ENCODE results near the gene MMD. TPM values are rescaled to one million over a fixed set of nuclear protein-coding genes. Genes with fewer than 3 reads are reported as not detected.

Gene MMD
- total RNA-seq, 5 donors from 2014 or later (not counting 1 experiment from before 2014, with no cell fraction given) = 12.8 to 26.3 (median 17.5) TPM

- no peaks in the 10 kb centered on the region for H3K4me1 Mint-ChIP-seq
- WGBS (ENCODE audit: insufficient coverage) = 100% methylated on average over 3 of the region's 6 CpGs
- no peak overlapping the region for H3K27ac Mint-ChIP-seq
- H3K9me3 ChIP-seq = no peaks in the 10 kb centered on the region
- no peak overlapping the region for H3K4me3 Mint-ChIP-seq
- H3K4me3 ChIP-seq (ENCODE audit: control insufficient read depth in 1 of 2, extremely low read depth in 1 of 2, low read length in 1 of 2) = no peak overlapping the region
- DNase-seq (no peak), ATAC-seq (replicated peaks in 1 of 4) (no peak)
- H3K4me1 ChIP-seq (ENCODE audit: control insufficient read depth in 1 of 2, extremely low read depth in 1 of 2, insufficient read depth in 2 of 2, low read length in 2 of 2) = no peaks in the 10 kb centered on the region
- H3K9me3 Mint-ChIP-seq = peaks cover 0 to 6% (median 3%) of the 10 kb centered on the region in 3 donors
- H3K36me3 ChIP-seq (ENCODE audit: control insufficient read depth in 2 of 2, extremely low read depth in 1 of 2, insufficient read depth in 1 of 2, low read length in 1 of 2) = no peaks in the 10 kb centered on the region
- H3K27ac ChIP-seq (ENCODE audit: low read length) = no peak overlapping the region
- ChIA-PET POLR2A (no interaction called here), CTCF (interaction anchor here in 1 of 2 donors (0.6 kb wide), 1 partner anchor 11 kb away, joined by 3 read pairs; no protein-coding TSS in a partner anchor)
- peaks cover 2 to 25% of the 10 kb centered on the region in 2 donors for H3K27me3 Mint-ChIP-seq
- H3K27me3 ChIP-seq (replicated peaks in 1 of 2; ENCODE audit: control insufficient read depth in 2 of 2, extremely low read depth in 1 of 2, insufficient read depth in 2 of 2, low read length in 1 of 2) = peaks cover 0 to 4% of the 10 kb centered on the region in 2 experiments
- peaks cover 3% of the 10 kb centered on the region for H3K36me3 Mint-ChIP-seq
Measured at GRCh38 chr17:55377671-55378275, 43.9 kb downstream of the MMD start.

- no peak overlapping the region for H3K4me3 Mint-ChIP-seq
- Histone ChIP-seq H3K9me3 (no peaks in the 10 kb centered on the region), H3K36me3 (ENCODE audit: control insufficient read depth in 2 of 2, extremely low read depth in 1 of 2, insufficient read depth in 1 of 2, low read length in 1 of 2) (no peaks in the 10 kb centered on the region), H3K4me1 (ENCODE audit: control insufficient read depth in 1 of 2, extremely low read depth in 1 of 2, insufficient read depth in 2 of 2, low read length in 2 of 2) (no peaks in the 10 kb centered on the region), H3K27ac (ENCODE audit: low read length) (no peak overlapping the region), H3K4me3 (ENCODE audit: control insufficient read depth in 1 of 2, extremely low read depth in 1 of 2, low read length in 1 of 2) (no peak overlapping the region), H3K27me3 (replicated peaks in 1 of 2; ENCODE audit: control insufficient read depth in 2 of 2, extremely low read depth in 1 of 2, insufficient read depth in 2 of 2, low read length in 1 of 2) (peaks cover 0 to 4% of the 10 kb centered on the region in 2 experiments)
- ChIA-PET CTCF (no interaction called here), POLR2A (no interaction called here)
- peaks cover 4% of the 10 kb centered on the region for H3K36me3 Mint-ChIP-seq
- H3K27ac Mint-ChIP-seq = no peak overlapping the region
- H3K27me3 Mint-ChIP-seq = peaks cover under 1 to 3% of the 10 kb centered on the region in 2 donors
- peaks cover 5 to 7% (median 7%) of the 10 kb centered on the region in 3 donors for H3K9me3 Mint-ChIP-seq
- DNase-seq (no peak), ATAC-seq (replicated peaks in 1 of 4) (no peak)
- WGBS (ENCODE audit: insufficient coverage) = 4% methylated on average over 3 of the region's 3 CpGs
- H3K4me1 Mint-ChIP-seq = peaks cover 3 to 5% (median 4%) of the 10 kb centered on the region in 3 donors
Measured at GRCh38 chr17:55368706-55369105, 52.9 kb downstream of the MMD start.

- ATAC-seq (replicated peaks in 1 of 4) (no peak), DNase-seq (no peak)
- Mint-ChIP-seq H3K4me1 (peaks cover 3 to 5% (median 4%) of the 10 kb centered on the region in 3 donors), H3K9me3 (peaks cover 4 to 6% (median 4%) of the 10 kb centered on the region in 3 donors), H3K36me3 (peaks cover 3% of the 10 kb centered on the region), H3K4me3 (no peak overlapping the region), H3K27ac (no peak overlapping the region), H3K27me3 (peaks cover 3 to 7% of the 10 kb centered on the region in 2 donors)
- Histone ChIP-seq H3K27ac (ENCODE audit: low read length) (no peak overlapping the region), H3K36me3 (ENCODE audit: control insufficient read depth in 2 of 2, extremely low read depth in 1 of 2, insufficient read depth in 1 of 2, low read length in 1 of 2) (no peaks in the 10 kb centered on the region), H3K4me1 (ENCODE audit: control insufficient read depth in 1 of 2, extremely low read depth in 1 of 2, insufficient read depth in 2 of 2, low read length in 2 of 2) (no peaks in the 10 kb centered on the region), H3K4me3 (ENCODE audit: control insufficient read depth in 1 of 2, extremely low read depth in 1 of 2, low read length in 1 of 2) (no peak overlapping the region), H3K27me3 (replicated peaks in 1 of 2; ENCODE audit: control insufficient read depth in 2 of 2, extremely low read depth in 1 of 2, insufficient read depth in 2 of 2, low read length in 1 of 2) (no peaks in the 10 kb centered on the region), H3K9me3 (no peaks in the 10 kb centered on the region)
- POLR2A ChIA-PET = no interaction called here
- CTCF ChIA-PET = interaction anchor here in 1 of 2 donors (1.1 kb wide), 1 partner anchor 11 kb away, joined by 3 read pairs; no protein-coding TSS in a partner anchor
- 75% methylated on average over 1 of the region's 1 CpG for WGBS (ENCODE audit: insufficient coverage)
Measured at GRCh38 chr17:55366020-55366481, 55.6 kb downstream of the MMD start.

GRCh38 chr17:55363033-55363432, 58.6 kb downstream of the MMD start:
- Mint-ChIP-seq H3K27ac (no peak overlapping the region), H3K9me3 (peaks cover 9 to 13% (median 11%) of the 10 kb centered on the region in 3 donors), H3K4me3 (no peak overlapping the region), H3K36me3 (peaks cover 6% of the 10 kb centered on the region), H3K27me3 (peaks cover 8 to 10% of the 10 kb centered on the region in 2 donors), H3K4me1 (no peaks in the 10 kb centered on the region)
- Histone ChIP-seq H3K27ac (ENCODE audit: low read length) (no peak overlapping the region), H3K4me1 (ENCODE audit: control insufficient read depth in 1 of 2, extremely low read depth in 1 of 2, insufficient read depth in 2 of 2, low read length in 2 of 2) (no peaks in the 10 kb centered on the region), H3K9me3 (no peaks in the 10 kb centered on the region), H3K36me3 (ENCODE audit: control insufficient read depth in 2 of 2, extremely low read depth in 1 of 2, insufficient read depth in 1 of 2, low read length in 1 of 2) (no peaks in the 10 kb centered on the region), H3K4me3 (ENCODE audit: control insufficient read depth in 1 of 2, extremely low read depth in 1 of 2, low read length in 1 of 2) (no peak overlapping the region), H3K27me3 (replicated peaks in 1 of 2; ENCODE audit: control insufficient read depth in 2 of 2, extremely low read depth in 1 of 2, insufficient read depth in 2 of 2, low read length in 1 of 2) (peaks cover 0 to 4% of the 10 kb centered on the region in 2 experiments)
- DNase-seq (no peak), ATAC-seq (replicated peaks in 1 of 4) (no peak)
- WGBS (ENCODE audit: insufficient coverage) = no CpG with 5 or more reads among the region's 1 CpG
- CTCF ChIA-PET = interaction anchor here (0.7 to 1.0 kb wide), 2 partner anchors 9 kb away, joined by 3 read pairs; no protein-coding TSS in a partner anchor
- POLR2A ChIA-PET = interaction anchor here in 1 of 2 donors (0.6 kb wide), 1 partner anchor 358 kb away, joined by 3 read pairs; no protein-coding TSS in a partner anchor

- no peak overlapping the region for H3K4me3 ChIP-seq (ENCODE audit: control insufficient read depth in 1 of 2, extremely low read depth in 1 of 2, low read length in 1 of 2)
- H3K27me3 ChIP-seq (replicated peaks in 1 of 2; ENCODE audit: control insufficient read depth in 2 of 2, extremely low read depth in 1 of 2, insufficient read depth in 2 of 2, low read length in 1 of 2) = peaks cover 0 to 4% of the 10 kb centered on the region in 2 experiments
- ATAC-seq (replicated peaks in 1 of 4) (no peak), DNase-seq (no peak)
- Mint-ChIP-seq H3K27ac (no peak overlapping the region), H3K27me3 (peaks cover 8 to 10% of the 10 kb centered on the region in 2 donors), H3K4me1 (peaks cover 0 to 2% (median 2%) of the 10 kb centered on the region in 3 donors), H3K36me3 (peaks cover 6% of the 10 kb centered on the region), H3K9me3 (peaks cover 9 to 13% (median 11%) of the 10 kb centered on the region in 3 donors), H3K4me3 (no peak overlapping the region)
- H3K27ac ChIP-seq (ENCODE audit: low read length) = no peak overlapping the region
- ChIA-PET POLR2A (no interaction called here), CTCF (interaction anchor here in 1 of 2 donors (0.9 to 1.4 kb wide), 2 partner anchors 13 to 153 kb away, joined by 3 to 5 read pairs; no protein-coding TSS in a partner anchor)
- H3K36me3 ChIP-seq (ENCODE audit: control insufficient read depth in 2 of 2, extremely low read depth in 1 of 2, insufficient read depth in 1 of 2, low read length in 1 of 2) = no peaks in the 10 kb centered on the region
- no peaks in the 10 kb centered on the region for H3K9me3 ChIP-seq
- no peaks in the 10 kb centered on the region for H3K4me1 ChIP-seq (ENCODE audit: control insufficient read depth in 1 of 2, extremely low read depth in 1 of 2, insufficient read depth in 2 of 2, low read length in 2 of 2)
Measured at GRCh38 chr17:55360971-55361370, 60.7 kb downstream of the MMD start.

- no peaks in the 10 kb centered on the region for H3K36me3 ChIP-seq (ENCODE audit: control insufficient read depth in 2 of 2, extremely low read depth in 1 of 2, insufficient read depth in 1 of 2, low read length in 1 of 2)
- ATAC-seq (replicated peaks in 1 of 4) (peak; percentile 73 to 79 (median 78)), DNase-seq (peak; percentile 10 to 75 (median 55))
- Mint-ChIP-seq H3K27ac (no peak overlapping the region), H3K9me3 (peaks cover 9 to 11% (median 11%) of the 10 kb centered on the region in 3 donors), H3K4me3 (no peak overlapping the region), H3K27me3 (peaks cover 8 to 9% of the 10 kb centered on the region in 2 donors), H3K4me1 (peaks cover 0 to 2% (median 2%) of the 10 kb centered on the region in 3 donors), H3K36me3 (peaks cover 6% of the 10 kb centered on the region)
- CTCF ChIA-PET = interaction anchor here (0.5 to 4.1 kb wide), 10 partner anchors 9 to 377 kb away, joined by 3 to 35 read pairs (median 4); partner anchors contain the start of gene SMIM36 (in 1 of the 2)
- WGBS (ENCODE audit: insufficient coverage) = 11% methylated on average over 2 of the region's 3 CpGs
- POLR2A ChIA-PET = no interaction called here
- no peak overlapping the region for H3K27ac ChIP-seq (ENCODE audit: low read length)
- peaks cover 0 to 4% of the 10 kb centered on the region in 2 experiments for H3K27me3 ChIP-seq (replicated peaks in 1 of 2; ENCODE audit: control insufficient read depth in 2 of 2, extremely low read depth in 1 of 2, insufficient read depth in 2 of 2, low read length in 1 of 2)
- H3K4me3 ChIP-seq (ENCODE audit: control insufficient read depth in 1 of 2, extremely low read depth in 1 of 2, low read length in 1 of 2) = no peak overlapping the region
- H3K9me3 ChIP-seq = no peaks in the 10 kb centered on the region
- H3K4me1 ChIP-seq (ENCODE audit: control insufficient read depth in 1 of 2, extremely low read depth in 1 of 2, insufficient read depth in 2 of 2, low read length in 2 of 2) = no peaks in the 10 kb centered on the region
Measured at GRCh38 chr17:55356434-55357328, 65.0 kb downstream of the MMD start.

All from T-cell (primary cell).